SK-N-MC (cell line): ENCODE results near the gene HNRNPM.

Experiments
- EZH2 ChIP-seq: fragments of 200-600 bp; sonication (generic); IDR thresholded peaks from one replicate; pipeline ENCODE4 v1.6.1; 2017; ENCODE audit warnings: antibody characterized with exemption
- FOXP2 ChIP-seq: optimal IDR thresholded peaks from 2 replicates; pipeline ENCODE3; 2011; ENCODE audit warnings: mild to moderate bottlenecking, moderate library complexity; ENCODE audit not compliant: insufficient read depth; ENCODE audit errors: extremely low read length, control extremely low read depth
- POLR2AphosphoS5 ChIP-seq: IDR thresholded peaks from 2 replicates; pipeline ENCODE4 v1.6.1; 2012; ENCODE audit warnings: mild to moderate bottlenecking, low read depth, low read length, borderline replicate concordance

DNA sequence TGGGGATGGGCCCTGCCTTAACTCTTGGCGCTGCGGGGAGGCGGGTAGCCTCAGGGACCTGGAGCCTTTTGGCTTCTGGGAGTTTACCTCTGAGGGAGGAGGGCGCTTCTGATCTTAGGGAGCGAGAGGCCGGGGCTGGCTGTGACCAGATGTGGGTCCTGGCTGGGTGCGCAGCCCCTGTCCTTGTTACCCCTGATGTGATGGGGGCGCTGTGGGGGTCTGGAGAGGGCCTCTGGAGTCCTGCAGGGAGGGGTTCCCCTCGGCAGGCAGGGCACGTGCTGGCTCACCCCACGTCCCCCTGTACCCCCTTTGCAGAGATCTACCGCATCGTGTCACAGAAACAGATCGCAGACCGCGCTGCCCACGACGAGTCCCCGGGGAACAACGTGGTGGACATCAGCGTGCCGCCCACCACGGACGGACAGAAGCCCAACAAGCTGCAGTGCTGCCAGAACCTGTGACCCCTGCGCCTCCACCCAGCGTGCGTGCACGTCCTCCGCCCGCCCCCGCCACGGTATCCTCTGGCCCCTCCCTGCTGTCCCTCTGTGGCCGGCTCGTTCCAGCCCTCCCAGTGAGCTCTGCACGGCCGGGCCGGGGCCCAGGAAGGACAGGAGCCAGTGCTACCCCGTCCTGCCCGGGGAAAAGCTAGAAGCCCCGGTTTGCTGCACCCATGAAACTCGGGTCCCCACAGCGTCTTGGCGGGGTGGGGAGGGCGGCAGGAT, 41.5 kb upstream of the HNRNPM start:
- TF ChIP-seq EZH2 (no peak), POLR2AphosphoS5 (no peak), FOXP2 (no peak)
